A549 (cell line): ENCODE data around the gene SLC16A5. TPM values are rescaled to one million over a fixed set of nuclear protein-coding genes. Genes with fewer than 3 reads are reported as not detected.
A peak's percentile ranks its signal among the peaks of the same experiment; 100 is the strongest.

Experiments
- ATAC-seq, 2 experiments: fragments of 200-7000 bp in 1 of 2; fragments of >200 bp in 1 of 2; cut with Nextera tagmentation in 1 of 2; cut with Tn5 transposase in 1 of 2; 3 replicates each; pipeline versions ENCODE4 v1.8.0 to v1.9.1; 2018 to 2020; ENCODE audit warnings: mild to moderate bottlenecking in 1 of 2, moderate library complexity in 1 of 2
- CTCF ChIA-PET: fragments of 300-600 bp; sonication (Branson Sonifier 250); formaldehyde crosslinking; extraction: SDS; loops from one replicate; lab custom pipeline; 2021; ENCODE audit warnings: antibody characterized with exemption, inconsistent platforms; lab: Yijun Ruan, JAX
- POLR2A ChIA-PET: fragments of 350-600 bp; formaldehyde crosslinking; extraction: SDS; loops from one replicate; lab custom pipeline; 2021; ENCODE audit warnings: antibody characterized with exemption, inconsistent platforms; lab: Yijun Ruan, JAX
- DNase-seq, 2 experiments: peaks; one replicate each; pipeline versions ENCODE4 v3.0.0 to v3.0.0-alpha.2; 2011 to 2016; ENCODE audit warnings: low read depth in 1 of 2, low spot score in 1 of 2
- FAIRE-seq: peaks from 2 replicates; lab custom pipeline; 2011; peaks lifted over from hg19 to GRCh38; lab: Jason Lieb, UNC
- H3K27ac ChIP-seq, 2 experiments: fragments of >200 bp; sonication (Bioruptor Twin); formaldehyde crosslinking; 3 replicates each; pipeline ENCODE4 v1.5.1; 2016 to 2017
- H3K4me1 ChIP-seq: fragments of >200 bp; sonication (Bioruptor Twin); formaldehyde crosslinking; 3 replicates; pipeline ENCODE4 v1.6.1; 2016
- H3K4me2 ChIP-seq: fragments of >200 bp; sonication (Bioruptor Twin); formaldehyde crosslinking; 3 replicates; pipeline ENCODE4 v1.6.1; 2016
- H3K4me3 ChIP-seq: fragments of >200 bp; sonication (Bioruptor Twin); formaldehyde crosslinking; 3 replicates; pipeline ENCODE4 v1.5.1; 2016
- H3K9me3 ChIP-seq: fragments of >200 bp; sonication (Bioruptor Twin); formaldehyde crosslinking; 3 replicates; pipeline ENCODE4 v1.6.1; 2016
- BHLHE40 ChIP-seq: IDR thresholded peaks from 2 replicates; pipeline ENCODE4 v1.6.1; 2012; ENCODE audit warnings: low read depth, low read length, inconsistent platforms
- CBX8 ChIP-seq: fragments of 200-600 bp; sonication (generic); IDR thresholded peaks from 2 replicates; pipeline ENCODE4 v1.6.1; 2016
- CHD2 ChIP-seq: fragments of 150-350 bp; IDR thresholded peaks from 2 replicates; pipeline ENCODE4 v1.6.1; 2014; ENCODE audit warnings: low read length; ENCODE audit not compliant: partially characterized antibody
- EHF ChIP-seq: fragments of 250-450 bp; sonication (Bioruptor Pico); IDR thresholded peaks from 2 replicates; pipeline ENCODE4 v1.5.0; 2020; ENCODE audit warnings: mild to moderate bottlenecking
- EP300 ChIP-seq, 2 experiments: fragments of >200 bp; sonication (Bioruptor Twin); formaldehyde crosslinking; IDR thresholded peaks; 2 replicates in 1 of 2; 3 replicates in 1 of 2; pipeline ENCODE4 v1.6.1; 2016 to 2017
- GATA3 ChIP-seq: IDR thresholded peaks from 2 replicates; pipeline ENCODE4 v1.6.1; 2012; ENCODE audit warnings: borderline replicate concordance
- HDAC2 ChIP-seq: fragments of 200-600 bp; sonication (generic); IDR thresholded peaks from 2 replicates; pipeline ENCODE4 v1.6.1; 2016
- HOXB13 ChIP-seq: fragments of 250-450 bp; sonication (Bioruptor Pico); IDR thresholded peaks from 2 replicates; pipeline ENCODE4 v1.5.0; 2020; ENCODE audit warnings: low read depth, mild to moderate bottlenecking, moderate library complexity
- KDM1A ChIP-seq: fragments of 200-600 bp; sonication (generic); IDR thresholded peaks from 2 replicates; pipeline ENCODE4 v1.6.1; 2016; ENCODE audit warnings: low read depth, mild to moderate bottlenecking
- MYC ChIP-seq: IDR thresholded peaks from 2 replicates; pipeline ENCODE4 v1.6.1; 2012; ENCODE audit warnings: mild to moderate bottlenecking, inconsistent platforms, low read length, improper control_type of control experiment, borderline replicate concordance
- NFE2L2 ChIP-seq: fragments of 150-350 bp; conservative IDR thresholded peaks from 2 replicates; pipeline ENCODE4 v1.6.1; 2014; ENCODE audit warnings: low read length
- POLR2A ChIP-seq: IDR thresholded peaks from 2 replicates; pipeline ENCODE4 v1.6.1; 2012; ENCODE audit warnings: mild to moderate bottlenecking, low read length
- RFX5 ChIP-seq: fragments of 450-650 bp; IDR thresholded peaks from 2 replicates; pipeline ENCODE4 v1.7.1; 2014; ENCODE audit warnings: antibody characterized with exemption, mild to moderate bottlenecking, moderate library complexity
- SMC3 ChIP-seq: fragments of >200 bp; sonication (Bioruptor Twin); formaldehyde crosslinking; IDR thresholded peaks from 3 replicates; pipeline ENCODE4 v1.6.1; 2018; ENCODE audit warnings: inconsistent platforms
- SREBF2 ChIP-seq: fragments of 450-650 bp; IDR thresholded peaks from 2 replicates; pipeline ENCODE4 v1.6.1; 2014; ENCODE audit warnings: mild to moderate bottlenecking, moderate library complexity
- ZC3H11A ChIP-seq: fragments of 450-650 bp; IDR thresholded peaks from 2 replicates; pipeline ENCODE4 v1.6.1; 2014; ENCODE audit warnings: antibody characterized with exemption, mild to moderate bottlenecking
- WGBS: methylation state at CpG from one replicate; pipeline ENCODE4 v1.1.6; 2017; ENCODE audit errors: missing lambda C conversion rate; 5-methylcytosine and 5-hydroxymethylcytosine counted together
- polyA plus RNA-seq, 4 experiments: library from polyadenylated mRNA; depleted of rRNA in 3 of 4; stranded (reverse); fragments of >200 nt; fragmentation: RNase III in 1 of 4; extraction: RNeasy Plus Mini Kit Qiagen cat#74134 plus additional on column Dnase treatment in 1 of 4; gene quantifications; 2 replicates in 3 of 4; 3 replicates in 1 of 4; pipeline ENCODE4 v1.2.3, GENCODE V29; 2011 to 2017
- TF ChIP-seq, protein P1 (sequence below): IDR thresholded peaks from 2 replicates; pipeline ENCODE4 v1.6.1; 2012
- TF ChIP-seq, protein P2 (sequence below): fragments of 200-600 bp; sonication (generic); IDR thresholded peaks from 2 replicates; pipeline ENCODE4 v1.6.1; 2016; ENCODE audit warnings: antibody characterized with exemption, mild to moderate bottlenecking, moderate library complexity
- TF ChIP-seq, protein P3 (sequence below): fragments of >200 bp; sonication (Bioruptor Twin); formaldehyde crosslinking; IDR thresholded peaks from 3 replicates; pipeline ENCODE4 v1.6.1; 2016
- TF ChIP-seq, protein P4 (sequence below): fragments of 250-450 bp; sonication (Bioruptor Pico); IDR thresholded peaks from 2 replicates; pipeline ENCODE4 v1.5.0; 2021; ENCODE audit warnings: mild to moderate bottlenecking, moderate library complexity, borderline replicate concordance
- TF ChIP-seq, protein P5 (sequence below): fragments of 250-450 bp; sonication (Bioruptor Pico); IDR thresholded peaks from 2 replicates; pipeline ENCODE4 v1.5.0; 2020; ENCODE audit warnings: low read depth, mild to moderate bottlenecking, moderate library complexity
- TF ChIP-seq, protein P6 (sequence below): fragments of 450-650 bp; IDR thresholded peaks from 2 replicates; pipeline ENCODE4 v1.6.1; 2014; ENCODE audit warnings: antibody characterized with exemption

SLC16A5 gene
- polyA plus RNA-seq, 2 of the 4 experiments (the other 2 are of a cell fraction): 19.0 to 27.2 TPM

DNA sequence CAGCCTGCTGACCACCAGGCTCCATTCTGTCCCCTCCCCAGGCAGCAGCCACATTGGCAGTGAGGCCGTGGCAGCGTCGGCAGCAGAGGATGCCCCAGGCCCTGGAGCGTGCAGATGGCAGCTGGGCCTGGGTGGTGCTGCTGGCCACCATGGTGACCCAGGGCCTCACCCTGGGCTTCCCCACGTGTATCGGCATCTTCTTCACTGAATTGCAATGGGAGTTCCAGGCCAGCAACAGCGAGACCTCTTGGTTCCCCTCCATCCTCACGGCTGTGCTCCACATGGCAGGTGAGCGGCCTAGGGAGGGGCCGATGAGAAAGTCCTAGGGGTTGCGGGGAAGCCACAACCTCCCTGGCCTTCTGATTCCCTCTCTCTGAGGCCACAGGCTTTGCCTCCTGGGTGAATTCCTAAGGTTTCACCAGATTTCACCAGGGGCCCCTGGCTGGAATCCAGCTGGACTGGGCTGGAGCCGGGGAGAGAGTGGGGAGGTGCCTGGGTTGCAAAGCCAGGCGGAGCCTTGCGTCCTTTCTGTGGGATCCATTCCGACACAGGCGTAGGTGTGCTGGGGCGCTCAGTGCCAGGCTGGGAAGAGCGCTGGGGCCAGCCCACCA lies 5.9 kb downstream of the SLC16A5 start:
- Histone ChIP-seq H3K4me3 (no peak overlapping the region), H3K4me1 (peaks cover 85% of the 10 kb centered on the region), H3K27ac (peak overlapping the region; percentile 69 to 96), H3K4me2 (peak overlapping the region; percentile 92), H3K9me3 (no peaks in the 10 kb centered on the region)
- no peak for TF ChIP-seq EP300 (IDR thresholded peaks at IDR 0.05)
- no peak for TF ChIP-seq POLR2A
- peak; percentile 20; the same call in 1 of the 2 replicates for TF ChIP-seq HOXB13
- TF ChIP-seq, protein P1, sequence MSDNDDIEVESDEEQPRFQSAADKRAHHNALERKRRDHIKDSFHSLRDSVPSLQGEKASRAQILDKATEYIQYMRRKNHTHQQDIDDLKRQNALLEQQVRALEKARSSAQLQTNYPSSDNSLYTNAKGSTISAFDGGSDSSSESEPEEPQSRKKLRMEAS: peak; percentile 60
- TF ChIP-seq, protein P2, sequence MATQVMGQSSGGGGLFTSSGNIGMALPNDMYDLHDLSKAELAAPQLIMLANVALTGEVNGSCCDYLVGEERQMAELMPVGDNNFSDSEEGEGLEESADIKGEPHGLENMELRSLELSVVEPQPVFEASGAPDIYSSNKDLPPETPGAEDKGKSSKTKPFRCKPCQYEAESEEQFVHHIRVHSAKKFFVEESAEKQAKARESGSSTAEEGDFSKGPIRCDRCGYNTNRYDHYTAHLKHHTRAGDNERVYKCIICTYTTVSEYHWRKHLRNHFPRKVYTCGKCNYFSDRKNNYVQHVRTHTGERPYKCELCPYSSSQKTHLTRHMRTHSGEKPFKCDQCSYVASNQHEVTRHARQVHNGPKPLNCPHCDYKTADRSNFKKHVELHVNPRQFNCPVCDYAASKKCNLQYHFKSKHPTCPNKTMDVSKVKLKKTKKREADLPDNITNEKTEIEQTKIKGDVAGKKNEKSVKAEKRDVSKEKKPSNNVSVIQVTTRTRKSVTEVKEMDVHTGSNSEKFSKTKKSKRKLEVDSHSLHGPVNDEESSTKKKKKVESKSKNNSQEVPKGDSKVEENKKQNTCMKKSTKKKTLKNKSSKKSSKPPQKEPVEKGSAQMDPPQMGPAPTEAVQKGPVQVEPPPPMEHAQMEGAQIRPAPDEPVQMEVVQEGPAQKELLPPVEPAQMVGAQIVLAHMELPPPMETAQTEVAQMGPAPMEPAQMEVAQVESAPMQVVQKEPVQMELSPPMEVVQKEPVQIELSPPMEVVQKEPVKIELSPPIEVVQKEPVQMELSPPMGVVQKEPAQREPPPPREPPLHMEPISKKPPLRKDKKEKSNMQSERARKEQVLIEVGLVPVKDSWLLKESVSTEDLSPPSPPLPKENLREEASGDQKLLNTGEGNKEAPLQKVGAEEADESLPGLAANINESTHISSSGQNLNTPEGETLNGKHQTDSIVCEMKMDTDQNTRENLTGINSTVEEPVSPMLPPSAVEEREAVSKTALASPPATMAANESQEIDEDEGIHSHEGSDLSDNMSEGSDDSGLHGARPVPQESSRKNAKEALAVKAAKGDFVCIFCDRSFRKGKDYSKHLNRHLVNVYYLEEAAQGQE: no peak
- 0 out of 6 replicates have a peak, but pooled peaks of 1 of the 2 experiments have one; percentile 4 for ATAC-seq
- ChIA-PET CTCF (interaction anchor here (0.6 to 81.8 kb wide), 5 partner anchors 7 to 146 kb away, joined by 3 to 3429 read pairs (median 10); partner anchors contain the start of genes ARMC7, ATP5PD, KCTD2 and NT5C), POLR2A (interaction anchor here (0.6 to 2.0 kb wide), 2 partner anchors 16 to 31 kb away, joined by 3 to 10 read pairs; partner anchors contain the start of gene ARMC7)
- peak in 1 of 2 experiments; percentile 42 for DNase-seq
- WGBS: 82% methylated on average over 18 of the region's 18 CpGs
- FAIRE-seq: no peak

DNA sequence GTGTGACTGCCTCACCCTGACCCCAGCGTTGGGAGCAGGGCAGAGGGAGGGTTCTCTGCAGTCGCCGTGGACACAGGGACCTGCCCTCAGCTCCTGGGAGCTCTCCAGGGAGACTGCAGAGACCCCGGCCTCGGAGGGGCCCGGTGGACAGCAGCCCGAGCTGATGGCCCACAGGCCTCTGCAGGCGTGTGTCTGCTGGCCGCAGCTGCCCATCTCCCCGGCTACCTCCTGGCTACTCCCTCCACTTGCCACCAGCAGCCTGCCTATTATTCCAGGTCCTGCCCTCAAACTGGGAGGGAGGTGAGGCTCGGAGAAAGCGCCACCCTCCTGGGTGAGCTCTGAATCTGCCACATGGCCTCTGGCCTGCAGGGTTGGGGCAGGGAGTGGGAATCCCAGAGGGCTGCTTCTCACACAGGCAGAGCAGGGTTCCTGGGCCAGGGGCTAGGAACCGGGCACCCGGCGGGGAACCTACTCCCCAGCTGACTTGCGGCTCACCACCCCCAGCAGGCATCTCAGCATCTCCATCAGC lies 7.2 kb downstream of the SLC16A5 start:
- DNase-seq (no peak), ATAC-seq (no peak), FAIRE-seq (no peak)
- 79% methylated on average over 16 of the region's 16 CpGs for WGBS
- ChIA-PET CTCF (interaction anchor here (1.0 to 81.8 kb wide), 3 partner anchors 8 to 107 kb away, joined by 3 to 3429 read pairs (median 3429); partner anchors contain the start of genes ARMC7, ATP5PD, KCTD2 and NT5C), POLR2A (interaction anchor here (0.7 to 1.6 kb wide), 3 partner anchors 11 to 1297 kb away, joined by 3 to 5 read pairs (median 3); partner anchors contain the start of genes ATP5PD and KCTD2)
- Histone ChIP-seq H3K27ac (peak overlapping the region; percentile 71 to 96), H3K9me3 (no peaks in the 10 kb centered on the region), H3K4me2 (peak overlapping the region; percentile 12; the same call in 1 of the 3 replicates), H3K4me3 (no peak overlapping the region), H3K4me1 (peaks cover 72% of the 10 kb centered on the region)
- TF ChIP-seq NFE2L2 (no peak), HDAC2 (no peak), KDM1A (no peak), SMC3 (no peak), ZC3H11A (no peak), CBX8 (no peak), CHD2 (no peak), MYC (no peak)

DNA sequence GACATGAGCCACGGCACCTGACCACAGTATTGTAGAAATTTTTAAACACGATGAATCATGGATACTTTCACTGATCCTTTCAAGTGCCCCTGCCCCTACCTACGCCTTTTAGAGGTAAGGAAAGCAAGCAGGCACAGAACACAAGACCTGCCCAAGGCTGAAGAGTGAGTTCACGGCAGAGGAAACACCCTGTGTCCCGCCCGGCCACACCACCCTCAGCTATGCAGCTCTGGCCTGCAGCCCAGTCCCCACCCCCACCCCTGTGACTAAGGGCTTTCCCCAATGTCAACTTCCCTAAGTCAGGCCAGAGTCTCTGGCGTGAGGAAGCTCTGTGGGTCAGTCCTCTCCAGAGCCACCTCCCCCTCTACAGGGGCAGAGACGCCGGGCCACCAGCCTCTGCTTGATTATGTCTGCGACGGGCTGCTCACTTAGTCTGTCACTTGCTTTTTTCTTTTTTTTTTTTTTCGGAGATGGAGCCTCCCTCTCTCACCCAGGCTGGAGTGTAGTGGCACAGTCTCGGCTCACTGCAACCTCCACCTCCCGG lies 8.4 kb downstream of the SLC16A5 start:
- WGBS: 7% methylated on average over 14 of the region's 14 CpGs
- Histone ChIP-seq H3K9me3 (no peaks in the 10 kb centered on the region), H3K27ac (peak overlapping the region; percentile 71 to 96), H3K4me2 (peak overlapping the region; percentile 72), H3K4me1 (peaks cover 60% of the 10 kb centered on the region), H3K4me3 (no peak overlapping the region)
- POLR2A ChIA-PET: interaction anchor here (0.6 to 1.6 kb wide), 13 partner anchors 8 to 223 kb away, joined by 3 to 13 read pairs (median 4); partner anchors contain the start of genes ARMC7, ATP5PD, KCTD2 and NT5C
- DNase-seq (peak; percentile 90 to 99), FAIRE-seq (peak; percentile 94), ATAC-seq (peak; percentile 85 to 87)
- CTCF ChIA-PET: interaction anchor here (1.0 to 81.8 kb wide), 7 partner anchors 10 to 137 kb away, joined by 3 to 3429 read pairs (median 3); partner anchors contain the start of genes ARMC7, ATP5PD, KCTD2 and NT5C
- TF ChIP-seq, protein P3, sequence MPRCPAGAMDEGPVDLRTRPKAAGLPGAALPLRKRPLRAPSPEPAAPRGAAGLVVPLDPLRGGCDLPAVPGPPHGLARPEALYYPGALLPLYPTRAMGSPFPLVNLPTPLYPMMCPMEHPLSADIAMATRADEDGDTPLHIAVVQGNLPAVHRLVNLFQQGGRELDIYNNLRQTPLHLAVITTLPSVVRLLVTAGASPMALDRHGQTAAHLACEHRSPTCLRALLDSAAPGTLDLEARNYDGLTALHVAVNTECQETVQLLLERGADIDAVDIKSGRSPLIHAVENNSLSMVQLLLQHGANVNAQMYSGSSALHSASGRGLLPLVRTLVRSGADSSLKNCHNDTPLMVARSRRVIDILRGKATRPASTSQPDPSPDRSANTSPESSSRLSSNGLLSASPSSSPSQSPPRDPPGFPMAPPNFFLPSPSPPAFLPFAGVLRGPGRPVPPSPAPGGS: 0 out of 3 replicates have a peak, but pooled peaks have one; percentile 57
- TF ChIP-seq, protein P4, sequence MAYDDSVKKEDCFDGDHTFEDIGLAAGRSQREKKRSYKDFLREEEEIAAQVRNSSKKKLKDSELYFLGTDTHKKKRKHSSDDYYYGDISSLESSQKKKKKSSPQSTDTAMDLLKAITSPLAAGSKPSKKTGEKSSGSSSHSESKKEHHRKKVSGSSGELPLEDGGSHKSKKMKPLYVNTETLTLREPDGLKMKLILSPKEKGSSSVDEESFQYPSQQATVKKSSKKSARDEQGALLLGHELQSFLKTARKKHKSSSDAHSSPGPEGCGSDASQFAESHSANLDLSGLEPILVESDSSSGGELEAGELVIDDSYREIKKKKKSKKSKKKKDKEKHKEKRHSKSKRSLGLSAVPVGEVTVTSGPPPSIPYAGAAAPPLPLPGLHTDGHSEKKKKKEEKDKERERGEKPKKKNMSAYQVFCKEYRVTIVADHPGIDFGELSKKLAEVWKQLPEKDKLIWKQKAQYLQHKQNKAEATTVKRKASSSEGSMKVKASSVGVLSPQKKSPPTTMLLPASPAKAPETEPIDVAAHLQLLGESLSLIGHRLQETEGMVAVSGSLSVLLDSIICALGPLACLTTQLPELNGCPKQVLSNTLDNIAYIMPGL: no peak
- no peak for TF ChIP-seq KDM1A
- TF ChIP-seq, protein P5, sequence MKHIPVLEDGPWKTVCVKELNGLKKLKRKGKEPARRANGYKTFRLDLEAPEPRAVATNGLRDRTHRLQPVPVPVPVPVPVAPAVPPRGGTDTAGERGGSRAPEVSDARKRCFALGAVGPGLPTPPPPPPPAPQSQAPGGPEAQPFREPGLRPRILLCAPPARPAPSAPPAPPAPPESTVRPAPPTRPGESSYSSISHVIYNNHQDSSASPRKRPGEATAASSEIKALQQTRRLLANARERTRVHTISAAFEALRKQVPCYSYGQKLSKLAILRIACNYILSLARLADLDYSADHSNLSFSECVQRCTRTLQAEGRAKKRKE (CRISPR knock-in tag): 0 out of 2 replicates have a peak, but pooled peaks have one; percentile 24
- TF ChIP-seq SREBF2: no peak
- TF ChIP-seq RFX5: no peak
- TF ChIP-seq EHF (CRISPR knock-in tag): peak; percentile 51; the same call in 1 of the 2 replicates
- TF ChIP-seq CBX8: no peak
- TF ChIP-seq GATA3: peak; percentile 92
- TF ChIP-seq, protein P1: peak; percentile 94
- TF ChIP-seq, protein P6, sequence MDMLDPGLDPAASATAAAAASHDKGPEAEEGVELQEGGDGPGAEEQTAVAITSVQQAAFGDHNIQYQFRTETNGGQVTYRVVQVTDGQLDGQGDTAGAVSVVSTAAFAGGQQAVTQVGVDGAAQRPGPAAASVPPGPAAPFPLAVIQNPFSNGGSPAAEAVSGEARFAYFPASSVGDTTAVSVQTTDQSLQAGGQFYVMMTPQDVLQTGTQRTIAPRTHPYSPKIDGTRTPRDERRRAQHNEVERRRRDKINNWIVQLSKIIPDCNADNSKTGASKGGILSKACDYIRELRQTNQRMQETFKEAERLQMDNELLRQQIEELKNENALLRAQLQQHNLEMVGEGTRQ: no peak
- TF ChIP-seq BHLHE40: no peak
